ENCODE measurements around the gene CDH23.

The CDH23 gene

GRCh38 chr10:71368176-71368575, 28.5 kb upstream of the CDH23 start:
- no peak overlapping the region for H3K4me3 ChIP-seq (ENCODE audit: severe bottlenecking)
- H3K27me3 ChIP-seq (ENCODE audit: insufficient read depth, poor library complexity, severe bottlenecking) = no peaks in the 10 kb centered on the region
- H3K36me3 ChIP-seq (ENCODE audit: low read depth) = no peaks in the 10 kb centered on the region
- peaks cover 2% of the 10 kb centered on the region for H3K4me1 ChIP-seq (ENCODE audit: insufficient read depth, poor library complexity, severe bottlenecking)
- H3K27ac ChIP-seq (ENCODE audit: poor library complexity, severe bottlenecking) = no peak overlapping the region
- ATAC-seq (ENCODE audit: low read depth) (no peak), DNase-seq (ENCODE audit: low spot score) (no peak)
- TF ChIP-seq CTCF (IDR thresholded peaks at IDR 0.05; ENCODE audit: poor library complexity, severe bottlenecking) = no peak
- H3K9me3 ChIP-seq (ENCODE audit: severe bottlenecking) = no peaks in the 10 kb centered on the region

DNA sequence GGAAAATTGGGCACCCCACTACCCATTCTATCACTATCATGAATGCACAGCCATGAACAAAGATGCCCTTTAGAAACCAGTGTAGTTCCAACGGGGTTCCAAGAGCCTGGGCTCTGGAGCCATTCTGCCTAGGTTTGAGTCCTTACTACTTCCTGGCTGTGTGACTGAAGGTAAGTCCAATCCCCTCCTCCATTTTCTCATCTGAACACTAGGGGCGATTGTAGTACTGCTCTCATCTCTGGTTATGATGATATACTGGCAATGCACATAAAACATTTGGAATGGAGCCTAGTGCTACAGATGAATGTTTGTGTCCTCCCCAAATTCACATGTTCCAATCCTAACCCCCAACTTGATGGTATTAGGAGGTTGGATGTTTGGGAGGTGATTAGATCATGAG, 28.1 kb upstream of the CDH23 start:
- no peak for DNase-seq (ENCODE audit: low spot score)
- H3K4me1 ChIP-seq (ENCODE audit: insufficient read depth, poor library complexity, severe bottlenecking) = peaks cover 2% of the 10 kb centered on the region
- no peak overlapping the region for H3K27ac ChIP-seq (ENCODE audit: poor library complexity, severe bottlenecking)
- ATAC-seq (ENCODE audit: low read depth) = no peak
- H3K27me3 ChIP-seq (ENCODE audit: insufficient read depth, poor library complexity, severe bottlenecking) = no peaks in the 10 kb centered on the region
- no peak for TF ChIP-seq CTCF (IDR thresholded peaks at IDR 0.05; ENCODE audit: poor library complexity, severe bottlenecking)
- H3K36me3 ChIP-seq (ENCODE audit: low read depth) = no peaks in the 10 kb centered on the region
- H3K4me3 ChIP-seq (ENCODE audit: severe bottlenecking) = no peak overlapping the region
- H3K9me3 ChIP-seq (ENCODE audit: severe bottlenecking) = no peaks in the 10 kb centered on the region

- Histone ChIP-seq H3K4me3 (ENCODE audit: severe bottlenecking) (no peak overlapping the region), H3K36me3 (ENCODE audit: low read depth) (no peaks in the 10 kb centered on the region), H3K27me3 (ENCODE audit: insufficient read depth, poor library complexity, severe bottlenecking) (no peaks in the 10 kb centered on the region), H3K27ac (ENCODE audit: poor library complexity, severe bottlenecking) (no peak overlapping the region), H3K9me3 (ENCODE audit: severe bottlenecking) (no peaks in the 10 kb centered on the region), H3K4me1 (ENCODE audit: insufficient read depth, poor library complexity, severe bottlenecking) (peaks cover 2% of the 10 kb centered on the region)
- DNase-seq (ENCODE audit: low spot score) (no peak), ATAC-seq (ENCODE audit: low read depth) (no peak)
- TF ChIP-seq CTCF (IDR thresholded peaks at IDR 0.05; ENCODE audit: poor library complexity, severe bottlenecking) = no peak
Observed at GRCh38 chr10:71369602-71370001, 27.1 kb upstream of the CDH23 start.

DNA sequence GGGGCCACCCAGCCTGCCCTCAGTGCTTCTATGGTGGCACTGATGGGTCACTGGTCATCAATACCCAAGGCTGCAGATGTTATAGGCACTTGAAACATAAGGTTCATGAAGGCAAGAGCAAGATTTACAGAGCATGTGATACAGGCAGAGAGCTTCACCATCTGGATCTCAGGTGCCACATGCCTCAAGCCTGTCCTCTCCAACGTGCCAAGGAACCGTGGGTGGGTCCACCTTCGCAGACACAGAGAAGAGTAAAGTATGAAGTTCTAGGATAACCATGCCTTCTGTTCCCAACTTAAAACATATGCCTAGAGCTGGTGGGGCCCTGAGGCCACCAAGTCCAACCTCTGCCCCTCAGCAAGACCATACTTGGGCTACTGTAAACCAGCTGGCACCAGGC, 26.7 kb upstream of the CDH23 start:
- H3K36me3 ChIP-seq (ENCODE audit: low read depth) = no peaks in the 10 kb centered on the region
- ATAC-seq (ENCODE audit: low read depth) (no peak), DNase-seq (ENCODE audit: low spot score) (no peak)
- H3K27me3 ChIP-seq (ENCODE audit: insufficient read depth, poor library complexity, severe bottlenecking) = no peaks in the 10 kb centered on the region
- H3K4me3 ChIP-seq (ENCODE audit: severe bottlenecking) = no peak overlapping the region
- no peaks in the 10 kb centered on the region for H3K9me3 ChIP-seq (ENCODE audit: severe bottlenecking)
- peaks cover under 1% of the 10 kb centered on the region for H3K4me1 ChIP-seq (ENCODE audit: insufficient read depth, poor library complexity, severe bottlenecking)
- H3K27ac ChIP-seq (ENCODE audit: poor library complexity, severe bottlenecking) = no peak overlapping the region
- no peak for TF ChIP-seq CTCF (IDR thresholded peaks at IDR 0.05; ENCODE audit: poor library complexity, severe bottlenecking)

DNA sequence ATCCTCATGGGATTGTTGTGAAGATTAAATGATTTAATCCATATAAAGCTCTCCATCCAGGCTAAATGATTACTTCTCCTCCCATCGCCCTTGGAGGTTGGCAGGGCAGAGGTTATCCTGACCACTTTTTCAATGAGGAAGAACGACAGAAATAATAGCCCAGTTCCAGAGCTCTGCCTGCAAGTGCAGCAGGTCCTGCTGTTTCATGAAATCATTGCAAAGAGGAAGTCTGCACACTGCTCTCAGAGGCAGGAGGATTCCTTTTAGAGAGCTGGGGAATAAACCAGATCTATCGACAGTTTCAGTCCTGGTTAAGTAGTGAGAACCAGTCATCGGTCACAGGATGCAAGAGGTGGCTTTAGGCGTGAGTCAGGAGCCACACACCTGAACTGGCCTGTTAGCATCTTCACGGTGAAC, 25.0 kb upstream of the CDH23 start:
- ATAC-seq (ENCODE audit: low read depth) = no peak
- no peaks in the 10 kb centered on the region for H3K36me3 ChIP-seq (ENCODE audit: low read depth)
- peaks cover 2% of the 10 kb centered on the region for H3K4me1 ChIP-seq (ENCODE audit: insufficient read depth, poor library complexity, severe bottlenecking)
- TF ChIP-seq CTCF (IDR thresholded peaks at IDR 0.05; ENCODE audit: poor library complexity, severe bottlenecking) = no peak
- H3K27me3 ChIP-seq (ENCODE audit: insufficient read depth, poor library complexity, severe bottlenecking) = no peaks in the 10 kb centered on the region
- no peak overlapping the region for H3K27ac ChIP-seq (ENCODE audit: poor library complexity, severe bottlenecking)
- H3K4me3 ChIP-seq (ENCODE audit: severe bottlenecking) = no peak overlapping the region
- H3K9me3 ChIP-seq (ENCODE audit: severe bottlenecking) = no peaks in the 10 kb centered on the region
- DNase-seq (ENCODE audit: low spot score) = no peak
